Measurements from ENCODE around the gene C14orf93. TPM values are rescaled to one million over a fixed set of nuclear protein-coding genes. Genes with fewer than 3 reads are reported as not detected.

The C14orf93 gene
- total RNA-seq, 3 donors from 2014 or later (not counting 1 experiment from before 2014, with no cell fraction given) = 12.1 to 15.1 (median 13.6) TPM

GRCh38 chr14:22998329-22999012 lies 11.5 kb downstream of the C14orf93 start:
- no peaks in the 10 kb centered on the region for H3K36me3 Mint-ChIP-seq
- H3K36me3 ChIP-seq (ENCODE audit: control insufficient read depth, insufficient read depth, low read length) = peaks cover 12% of the 10 kb centered on the region
- no peak for TF ChIP-seq CTCF (IDR thresholded peaks at IDR 0.05)
- ATAC-seq (no peak), DNase-seq (no peak)
- intact Hi-C loops (cut with micrococcal nuclease) = no loop called here
- no peak overlapping the region for H3K4me3 Mint-ChIP-seq
- H3K4me1 Mint-ChIP-seq = no peaks in the 10 kb centered on the region
- H3K27ac Mint-ChIP-seq = no peak overlapping the region
- H3K4me3 ChIP-seq (ENCODE audit: low read length) = no peak overlapping the region
- H3K27ac ChIP-seq (ENCODE audit: low read length) = no peak overlapping the region
- no peaks in the 10 kb centered on the region for H3K9me3 ChIP-seq (ENCODE audit: control insufficient read depth, insufficient read depth, low read length)
- no peaks in the 10 kb centered on the region for H3K9me3 Mint-ChIP-seq
- 93% methylated on average over 16 of the region's 16 CpGs for WGBS (ENCODE audit: insufficient coverage)
- H3K4me1 ChIP-seq (ENCODE audit: control insufficient read depth, insufficient read depth, low read length) = no peaks in the 10 kb centered on the region
- H3K27me3 Mint-ChIP-seq (ENCODE audit: low read depth in 2 of 2) = no peaks in the 10 kb centered on the region
- H3K27me3 ChIP-seq (ENCODE audit: control insufficient read depth, insufficient read depth, low read length) = no peaks in the 10 kb centered on the region

GRCh38 chr14:22997676-22998323 lies 12.1 kb downstream of the C14orf93 start:
- Histone ChIP-seq H3K4me3 (ENCODE audit: low read length) (no peak overlapping the region), H3K36me3 (ENCODE audit: control insufficient read depth, insufficient read depth, low read length) (peaks cover 16% of the 10 kb centered on the region), H3K4me1 (ENCODE audit: control insufficient read depth, insufficient read depth, low read length) (no peaks in the 10 kb centered on the region), H3K27me3 (ENCODE audit: control insufficient read depth, insufficient read depth, low read length) (no peaks in the 10 kb centered on the region), H3K27ac (ENCODE audit: low read length) (no peak overlapping the region), H3K9me3 (ENCODE audit: control insufficient read depth, insufficient read depth, low read length) (no peaks in the 10 kb centered on the region)
- intact Hi-C loops (cut with micrococcal nuclease) = no loop called here
- Mint-ChIP-seq H3K4me1 (no peaks in the 10 kb centered on the region), H3K27ac (no peak overlapping the region), H3K27me3 (ENCODE audit: low read depth in 2 of 2) (no peaks in the 10 kb centered on the region), H3K36me3 (no peaks in the 10 kb centered on the region), H3K4me3 (no peak overlapping the region), H3K9me3 (no peaks in the 10 kb centered on the region)
- TF ChIP-seq CTCF (IDR thresholded peaks at IDR 0.05) = no peak
- DNase-seq (no peak), ATAC-seq (no peak)
- 93% methylated on average over 6 of the region's 9 CpGs for WGBS (ENCODE audit: insufficient coverage)

- H3K4me3 Mint-ChIP-seq = no peak overlapping the region
- H3K36me3 Mint-ChIP-seq = no peaks in the 10 kb centered on the region
- no peaks in the 10 kb centered on the region for H3K27me3 ChIP-seq (ENCODE audit: control insufficient read depth, insufficient read depth, low read length)
- no peak for ATAC-seq
- no peak for TF ChIP-seq CTCF (IDR thresholded peaks at IDR 0.05)
- H3K4me3 ChIP-seq (ENCODE audit: low read length) = no peak overlapping the region
- no peaks in the 10 kb centered on the region for H3K9me3 ChIP-seq (ENCODE audit: control insufficient read depth, insufficient read depth, low read length)
- no peaks in the 10 kb centered on the region for H3K9me3 Mint-ChIP-seq
- 82% methylated on average over 10 of the region's 11 CpGs for WGBS (ENCODE audit: insufficient coverage)
- no peak overlapping the region for H3K27ac Mint-ChIP-seq
- H3K4me1 ChIP-seq (ENCODE audit: control insufficient read depth, insufficient read depth, low read length) = no peaks in the 10 kb centered on the region
- H3K36me3 ChIP-seq (ENCODE audit: control insufficient read depth, insufficient read depth, low read length) = peaks cover 16% of the 10 kb centered on the region
- intact Hi-C loops (cut with micrococcal nuclease) = no loop called here
- no peak overlapping the region for H3K27ac ChIP-seq (ENCODE audit: low read length)
- no peaks in the 10 kb centered on the region for H3K4me1 Mint-ChIP-seq
- DNase-seq = no peak
- no peaks in the 10 kb centered on the region for H3K27me3 Mint-ChIP-seq (ENCODE audit: low read depth in 2 of 2)
These were observed 12.9 kb downstream of the C14orf93 start for GRCh38 chr14:22996768-22997654.
